ENCODE measurements around the gene MAP2K4.

MAP2K4 gene

GRCh38 chr17:12089809-12090384, 69.2 kb downstream of the MAP2K4 start:
- DNase-seq (ENCODE audit: low read depth in 2 of 2): no peak

DNA sequence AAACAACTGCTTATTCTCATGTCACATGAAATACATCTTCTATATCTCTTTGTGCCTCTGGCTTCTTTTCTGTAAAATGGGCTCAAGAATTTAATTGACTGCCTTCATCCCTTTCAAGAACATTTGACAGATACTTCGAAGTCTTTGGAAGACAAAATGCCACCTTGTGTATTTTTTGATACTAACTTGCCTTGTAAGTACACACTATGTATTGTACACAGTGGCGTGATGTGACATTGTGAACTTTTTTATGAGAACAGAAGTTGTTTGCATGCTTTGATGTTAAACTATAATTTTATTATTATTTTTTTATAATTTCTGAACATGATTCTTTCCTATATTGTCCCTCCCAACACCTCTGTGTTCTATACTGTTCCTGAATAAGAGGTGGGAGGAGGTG, 73.7 kb downstream of the MAP2K4 start:
- no peak for DNase-seq (ENCODE audit: low read depth in 2 of 2)

- no peak for DNase-seq (ENCODE audit: low read depth in 2 of 2)
Observed at GRCh38 chr17:12095522-12095921, 74.8 kb downstream of the MAP2K4 start.

GRCh38 chr17:12097326-12097725, 76.6 kb downstream of the MAP2K4 start:
- no peak for DNase-seq (ENCODE audit: low read depth in 2 of 2)

GRCh38 chr17:12098568-12098967, 77.9 kb downstream of the MAP2K4 start:
- DNase-seq (ENCODE audit: low read depth in 2 of 2): no peak

GRCh38 chr17:12099412-12099811, 78.7 kb downstream of the MAP2K4 start:
- DNase-seq (ENCODE audit: low read depth in 2 of 2): no peak

- no peak for DNase-seq (ENCODE audit: low read depth in 2 of 2)
Observed at GRCh38 chr17:12104831-12105230, 84.2 kb downstream of the MAP2K4 start.

GRCh38 chr17:12107905-12108304, 87.2 kb downstream of the MAP2K4 start:
- DNase-seq (ENCODE audit: low read depth in 2 of 2): no peak

- DNase-seq (ENCODE audit: low read depth in 2 of 2): no peak
Observed at GRCh38 chr17:12110906-12111305, 90.2 kb downstream of the MAP2K4 start.

DNA sequence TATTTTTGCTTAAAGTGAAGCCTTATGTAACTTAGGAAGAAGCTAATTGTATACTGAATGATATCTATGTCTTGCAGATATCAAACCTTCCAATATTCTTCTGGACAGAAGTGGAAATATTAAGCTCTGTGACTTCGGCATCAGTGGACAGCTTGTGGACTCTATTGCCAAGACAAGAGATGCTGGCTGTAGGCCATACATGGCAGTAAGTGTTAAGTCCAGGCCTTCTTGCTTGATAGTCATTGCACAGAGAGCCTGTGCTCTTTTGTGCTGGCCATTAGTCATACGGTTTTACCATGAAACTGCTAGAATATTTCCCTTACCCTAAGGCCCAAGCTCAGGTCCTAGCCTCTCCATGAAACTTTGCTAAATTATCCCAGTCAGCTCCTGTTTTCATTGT, 92.5 kb downstream of the MAP2K4 start:
- no peak for DNase-seq (ENCODE audit: low read depth in 2 of 2)

GRCh38 chr17:12114686-12115418, 94.2 kb downstream of the MAP2K4 start:
- no peak for DNase-seq (ENCODE audit: low read depth in 2 of 2)

- no peak for DNase-seq (ENCODE audit: low read depth in 2 of 2)
Observed at GRCh38 chr17:12116143-12116542, 95.5 kb downstream of the MAP2K4 start.

DNA sequence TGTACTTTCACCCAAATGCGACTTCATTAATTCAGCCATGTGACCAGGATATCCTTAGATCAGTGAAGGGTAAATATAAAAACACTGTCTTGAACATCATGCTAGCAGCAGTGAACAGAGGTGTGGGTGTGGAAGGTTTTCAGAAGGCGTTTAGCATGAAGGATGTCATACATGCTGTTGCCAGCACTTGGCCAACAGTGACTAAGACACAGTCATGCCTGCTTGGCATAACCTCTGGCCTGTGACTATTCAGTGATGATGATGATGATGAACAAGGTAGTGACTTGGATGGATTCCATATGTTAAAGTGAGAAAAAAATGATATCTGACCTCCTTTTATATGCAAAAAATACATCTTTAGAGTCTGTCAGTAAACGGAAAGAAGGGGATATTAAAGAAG, 97.9 kb downstream of the MAP2K4 start:
- DNase-seq (ENCODE audit: low read depth in 2 of 2): no peak

DNA sequence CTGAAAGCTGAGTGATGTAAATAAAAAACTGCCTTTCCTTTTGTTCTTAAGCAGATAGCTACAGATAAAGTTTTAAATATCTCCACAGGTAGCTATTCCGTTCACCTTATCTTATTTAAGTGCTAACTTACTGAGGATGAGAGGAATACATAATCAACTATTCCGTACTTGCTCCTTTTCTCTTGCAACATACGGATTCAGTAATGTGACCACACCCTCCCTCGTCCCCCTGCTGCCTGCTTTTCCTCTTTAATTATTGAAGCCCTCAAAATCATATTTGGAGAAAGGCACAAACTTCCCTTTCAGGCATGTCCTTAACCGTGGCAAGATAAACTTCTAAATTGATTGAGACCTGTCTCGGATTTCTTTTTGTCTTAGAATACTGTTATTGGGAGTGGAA, 101.4 kb downstream of the MAP2K4 start:
- no peak for DNase-seq (ENCODE audit: low read depth in 2 of 2)

- no peak for DNase-seq (ENCODE audit: low read depth in 2 of 2)
Observed at GRCh38 chr17:12127177-12127576, 106.5 kb downstream of the MAP2K4 start.

DNA sequence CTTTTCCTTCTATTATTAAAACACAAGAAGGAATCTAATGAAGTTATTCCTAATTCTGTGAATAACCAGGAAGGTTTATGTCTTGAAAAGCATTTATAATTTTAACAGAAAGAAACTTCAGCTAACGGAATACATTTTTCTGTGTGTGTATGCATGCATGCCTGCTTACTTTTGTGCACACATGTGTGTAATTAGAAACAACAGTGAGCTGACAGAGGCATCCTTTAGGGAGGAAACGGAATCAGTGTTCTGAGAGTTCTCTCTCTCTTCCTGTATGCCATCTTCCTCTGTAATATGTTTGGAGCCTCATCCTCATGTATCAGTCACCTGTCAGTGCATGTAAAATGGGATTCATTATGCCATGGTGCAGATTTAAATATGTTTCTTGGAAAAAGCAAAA, 107.0 kb downstream of the MAP2K4 start:
- DNase-seq (ENCODE audit: low read depth in 2 of 2): no peak

DNA sequence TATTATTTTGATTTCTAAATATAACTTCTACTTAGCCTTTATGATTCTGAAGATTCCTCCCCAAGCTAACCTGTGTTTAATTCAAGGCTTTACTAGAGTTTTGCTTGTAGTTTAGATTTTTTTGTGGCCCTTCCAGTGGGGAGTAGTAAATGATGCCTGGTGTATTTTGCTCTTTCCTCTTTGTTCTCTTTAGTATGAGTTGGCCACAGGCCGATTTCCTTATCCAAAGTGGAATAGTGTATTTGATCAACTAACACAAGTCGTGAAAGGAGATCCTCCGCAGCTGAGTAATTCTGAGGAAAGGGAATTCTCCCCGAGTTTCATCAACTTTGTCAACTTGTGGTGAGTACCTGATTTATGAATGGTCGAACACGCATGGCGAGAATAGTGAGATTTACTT, 108.3 kb downstream of the MAP2K4 start:
- no peak for DNase-seq (ENCODE audit: low read depth in 2 of 2)

DNA sequence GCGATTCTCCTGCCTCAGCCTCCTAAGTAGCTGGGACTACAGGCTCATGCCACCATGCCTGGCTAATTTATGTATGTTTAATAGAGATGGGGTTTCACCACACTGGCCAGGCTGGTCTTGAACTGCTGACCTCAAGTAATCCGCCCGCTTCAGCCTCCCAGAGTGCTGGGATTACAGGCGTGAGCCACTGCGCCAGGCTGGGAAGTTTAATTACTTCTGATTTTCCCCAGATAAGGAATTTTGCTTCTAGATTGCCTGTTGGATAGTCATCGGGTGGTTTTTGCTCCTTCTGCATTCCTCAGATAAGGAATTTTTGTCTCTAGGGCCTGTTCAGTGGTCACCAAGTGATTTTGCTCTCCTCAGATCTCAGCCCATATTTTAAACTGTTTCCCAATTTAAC, 112.5 kb downstream of the MAP2K4 start:
- no peak for DNase-seq (ENCODE audit: low read depth in 2 of 2)

DNA sequence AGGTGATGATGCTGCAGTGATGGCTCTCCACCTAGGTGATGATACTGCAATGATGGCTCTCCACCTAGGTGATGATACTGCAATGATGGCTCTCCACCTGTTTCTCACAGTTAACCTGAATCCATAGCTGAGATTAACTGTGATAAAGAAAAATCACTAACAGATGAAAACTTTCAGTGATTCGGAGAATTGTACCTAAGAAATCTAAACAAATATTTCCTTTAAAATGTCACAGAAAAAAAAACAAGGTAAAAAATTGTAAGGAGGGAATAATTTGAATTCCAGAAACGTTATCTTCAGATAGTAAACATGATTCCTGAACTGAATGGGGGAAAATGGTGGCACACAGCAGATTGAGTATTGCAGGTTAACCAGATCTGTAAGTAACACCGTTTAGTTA, 113.4 kb downstream of the MAP2K4 start:
- DNase-seq (ENCODE audit: low read depth in 2 of 2): no peak

DNA sequence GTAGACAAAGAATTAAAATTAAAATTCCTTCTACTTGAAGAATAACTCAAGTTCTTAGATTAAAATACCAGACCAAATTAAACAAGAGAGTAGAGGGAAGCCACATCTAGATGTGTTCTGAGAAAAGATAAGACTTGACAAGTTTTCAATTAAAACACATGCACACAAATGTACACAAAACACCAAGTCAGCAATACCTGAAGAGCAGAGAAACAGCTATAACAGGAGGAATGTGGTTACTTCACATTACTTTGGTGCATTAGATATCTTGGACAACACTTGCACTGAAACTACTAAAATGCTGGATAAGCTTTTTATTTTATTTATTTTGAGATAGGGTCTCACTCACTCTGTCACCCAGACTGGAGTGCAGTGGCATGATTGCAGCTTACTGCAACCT, 113.9 kb downstream of the MAP2K4 start:
- no peak for DNase-seq (ENCODE audit: low read depth in 2 of 2)

- no peak for DNase-seq (ENCODE audit: low read depth in 2 of 2)
Observed at GRCh38 chr17:12136243-12136642, 115.6 kb downstream of the MAP2K4 start.

- no peak for DNase-seq (ENCODE audit: low read depth in 2 of 2)
Observed at GRCh38 chr17:12136646-12137045, 116.0 kb downstream of the MAP2K4 start.

- no peak for DNase-seq (ENCODE audit: low read depth in 2 of 2)
Observed at GRCh38 chr17:12137859-12138258, 117.2 kb downstream of the MAP2K4 start.

- DNase-seq (ENCODE audit: low read depth in 2 of 2): no peak
Observed at GRCh38 chr17:12140685-12141084, 120.0 kb downstream of the MAP2K4 start.

All from stimulated activated CD4-positive, alpha-beta T cell treated with anti-CD3 and anti-CD28 coated beads, Interleukin-15, amount 100 ng/mL, for 48 hours (primary cell).